IMR-90 (cell line): ENCODE results near the gene CENPU. TPM values are rescaled to one million over a fixed set of nuclear protein-coding genes. Genes with fewer than 3 reads are reported as not detected.

ENCODE experiments used
- ATAC-seq: fragments of 200-7000 bp; cut with Tn5 transposase; 2 replicates; pipeline ENCODE4 v1.9.1; 2020; ENCODE audit warnings: low read depth, mild to moderate bottlenecking, moderate library complexity
- BruUV-seq: library from RNA; stranded (reverse); fragments of 400-500 nt; replicated peaks from 2 replicates; lab custom pipeline; 2021; lab: Mats Ljungman, UMichigan
- CTCF ChIA-PET: fragments of 300-600 bp; formaldehyde crosslinking; extraction: SDS; loops from one replicate; lab custom pipeline; 2021; ENCODE audit warnings: antibody characterized with exemption; lab: Yijun Ruan, JAX
- POLR2A ChIA-PET: fragments of 300-600 bp; sonication (Branson Sonifier 250); formaldehyde crosslinking; loops from one replicate; lab custom pipeline; 2022; ENCODE audit warnings: antibody characterized with exemption; ENCODE audit not compliant: unreplicated experiment; lab: Charles Lee
- DNase-seq: peaks from one replicate; pipeline ENCODE4 v3.0.0; 2013
- H2AFZ ChIP-seq: replicated peaks from 2 replicates; pipeline ENCODE3; 2013; ENCODE audit warnings: low read length, mild to moderate bottlenecking; ENCODE audit not compliant: poor library complexity
- H2AK5ac ChIP-seq: 2 replicates; pipeline ENCODE4 v1.6.1; 2013; ENCODE audit warnings: low read depth, low read length, inconsistent platforms
- H2AK9ac ChIP-seq: replicated peaks from 2 replicates; pipeline ENCODE3; 2013; ENCODE audit warnings: mild to moderate bottlenecking, low read depth, low read length, moderate library complexity; ENCODE audit not compliant: poor library complexity
- H2BK120ac ChIP-seq: 2 replicates; pipeline ENCODE4 v1.6.1; 2013; ENCODE audit warnings: low read depth, low read length, inconsistent platforms
- H2BK15ac ChIP-seq: 3 replicates; pipeline ENCODE4 v1.6.1; 2013; ENCODE audit warnings: low read depth, low read length, inconsistent platforms
- H2BK20ac ChIP-seq: 2 replicates; pipeline ENCODE4 v1.6.1; 2013; ENCODE audit warnings: low read depth, mild to moderate bottlenecking, inconsistent platforms, low read length, moderate library complexity
- H2BK5ac ChIP-seq: 2 replicates; pipeline ENCODE4 v1.6.1; 2013; ENCODE audit warnings: mild to moderate bottlenecking, low read depth, low read length, inconsistent platforms; ENCODE audit not compliant: poor library complexity, severe bottlenecking
- H3K14ac ChIP-seq: replicated peaks from 2 replicates; pipeline ENCODE4 v1.6.1; 2013; ENCODE audit warnings: low read depth, low read length, inconsistent platforms
- H3K18ac ChIP-seq: 2 replicates; pipeline ENCODE4 v1.6.1; 2013; ENCODE audit warnings: low read depth, low read length, control low read depth
- H3K23ac ChIP-seq: 2 replicates; pipeline ENCODE4 v1.6.1; 2013; ENCODE audit warnings: low read depth, low read length, inconsistent platforms
- H3K27ac ChIP-seq: 2 replicates; pipeline ENCODE4 v1.5.1; 2013; ENCODE audit warnings: mild to moderate bottlenecking, control low read depth, low read length; ENCODE audit not compliant: insufficient read depth
- H3K27me3 ChIP-seq: 2 replicates; pipeline ENCODE4 v1.6.1; 2013; ENCODE audit warnings: low read length; ENCODE audit not compliant: control insufficient read depth, insufficient read depth
- H3K36me3 ChIP-seq: 2 replicates; pipeline ENCODE4 v1.6.1; 2013; ENCODE audit warnings: low read length, mixed read lengths; ENCODE audit not compliant: control insufficient read depth, insufficient read depth
- H3K4ac ChIP-seq: 2 replicates; pipeline ENCODE4 v1.6.1; 2013; ENCODE audit warnings: low read depth, low read length, inconsistent platforms
- H3K4me1 ChIP-seq: 2 replicates; pipeline ENCODE4 v1.6.1; 2013; ENCODE audit warnings: low read length, mixed read lengths; ENCODE audit not compliant: control insufficient read depth, insufficient read depth
- H3K4me2 ChIP-seq: 2 replicates; pipeline ENCODE4 v1.6.1; 2013; ENCODE audit warnings: low read depth, mild to moderate bottlenecking, control low read depth, low read length, moderate library complexity
- H3K4me3 ChIP-seq: 2 replicates; pipeline ENCODE4 v1.5.1; 2013; ENCODE audit warnings: low read depth, mild to moderate bottlenecking, control low read depth, low read length, moderate library complexity; ENCODE audit not compliant: insufficient read depth
- H3K56ac ChIP-seq: 2 replicates; pipeline ENCODE4 v1.6.1; 2013; ENCODE audit warnings: low read length, inconsistent platforms; ENCODE audit not compliant: insufficient read depth; ENCODE audit errors: extremely low read depth
- H3K79me1 ChIP-seq, 2 experiments: 2 replicates each; pipeline ENCODE4 v1.6.1; 2013; ENCODE audit warnings: low read length in 2 of 2, inconsistent platforms in 1 of 2, low read depth in 1 of 2
- H3K9ac ChIP-seq: 2 replicates; pipeline ENCODE4 v1.6.1; 2013; ENCODE audit warnings: low read depth, low read length, control low read depth
- H3K9me1 ChIP-seq: 2 replicates; pipeline ENCODE4 v1.6.1; 2013; ENCODE audit warnings: low read length, inconsistent platforms; ENCODE audit not compliant: insufficient read depth
- H3K9me3 ChIP-seq: 2 replicates; pipeline ENCODE4 v1.6.1; 2013; ENCODE audit warnings: low read length; ENCODE audit not compliant: control insufficient read depth, insufficient read depth
- H4K20me1 ChIP-seq: 2 replicates; pipeline ENCODE4 v1.6.1; 2013; ENCODE audit warnings: low read length, inconsistent platforms; ENCODE audit not compliant: insufficient read depth
- H4K5ac ChIP-seq: 2 replicates; pipeline ENCODE4 v1.6.1; 2013; ENCODE audit warnings: mild to moderate bottlenecking, low read depth, low read length, control low read depth
- H4K8ac ChIP-seq, 2 experiments: 2 replicates each; pipeline ENCODE4 v1.6.1; 2013; ENCODE audit warnings: low read depth in 2 of 2, low read length in 2 of 2, control low read depth in 1 of 2, inconsistent platforms in 1 of 2
- H4K91ac ChIP-seq: 2 replicates; pipeline ENCODE4 v1.6.1; 2013; ENCODE audit warnings: low read depth, low read length, inconsistent platforms; ENCODE audit not compliant: insufficient read depth
- BHLHE40 ChIP-seq: fragments of 150-350 bp; IDR thresholded peaks from 2 replicates; pipeline ENCODE4 v1.6.1; 2016; ENCODE audit warnings: mild to moderate bottlenecking, low read depth, low read length
- CEBPB ChIP-seq: IDR thresholded peaks from 2 replicates; pipeline ENCODE4 v1.6.1; 2012; ENCODE audit warnings: low read depth, low read length, improper control_type of control experiment
- CTCF ChIP-seq: conservative IDR thresholded peaks from 2 replicates; pipeline ENCODE4 v1.5.1; 2012; ENCODE audit warnings: mild to moderate bottlenecking, low read depth, low read length, improper control_type of control experiment
- FOS ChIP-seq: fragments of 150-350 bp; IDR thresholded peaks from 2 replicates; pipeline ENCODE4 v1.6.1; 2016; ENCODE audit warnings: low read depth, low read length
- MAFK ChIP-seq: IDR thresholded peaks from 2 replicates; pipeline ENCODE4 v1.6.1; 2012; ENCODE audit warnings: low read depth, low read length, improper control_type of control experiment
- MAZ ChIP-seq: IDR thresholded peaks from 2 replicates; pipeline ENCODE4 v1.6.1; 2012; ENCODE audit warnings: low read depth, mild to moderate bottlenecking, low read length, improper control_type of control experiment, moderate library complexity, borderline replicate concordance
- MXI1 ChIP-seq: IDR thresholded peaks from 2 replicates; pipeline ENCODE4 v1.6.1; 2012; ENCODE audit warnings: low read depth, mild to moderate bottlenecking, low read length, moderate library complexity, borderline replicate concordance
- NFE2L2 ChIP-seq: fragments of 150-350 bp; IDR thresholded peaks from 2 replicates; pipeline ENCODE4 v1.6.1; 2016; ENCODE audit warnings: low read depth, mild to moderate bottlenecking, low read length
- POLR2A ChIP-seq: IDR thresholded peaks from 2 replicates; pipeline ENCODE4 v1.6.1; 2012; ENCODE audit warnings: mild to moderate bottlenecking, low read depth, low read length
- WGBS, 2 experiments: methylation state at CpG; one replicate each; pipeline versions ENCODE4 v1.1.5 to v1.1.7; 2013; ENCODE audit warnings: missing lambda C conversion rate in 2 of 2; ENCODE audit not compliant: insufficient read length in 1 of 2; ENCODE audit errors: extremely low coverage in 2 of 2; 5-methylcytosine and 5-hydroxymethylcytosine counted together
- dilution Hi-C: fragments of 300-500 bp; cut with HindIII; formaldehyde crosslinking; loops from one replicate; pipeline ENCODE4 v1.14.3; 2018; ENCODE audit warnings: low sequenced_read_pairs; ENCODE audit not compliant: unreplicated experiment
- in situ Hi-C: fragments of 300-500 bp; cut with MboI; formaldehyde crosslinking; loops from 3 replicates; pipeline ENCODE4 v1.14.3; 2019; ENCODE audit warnings: low sequenced_read_pairs, inconsistent platforms, mixed read lengths
- intact Hi-C: fragments of 100-400 bp; cut with micrococcal nuclease; formaldehyde crosslinking; loops from 2 replicates; pipeline ENCODE4 v1.10.0; 2022
- polyA plus RNA-seq, 3 experiments: library from polyadenylated mRNA; depleted of rRNA; stranded (reverse); fragments of >200 nt; gene quantifications; 2 replicates each; pipeline ENCODE4 v1.2.3, GENCODE V29; 2012; ENCODE audit warnings: low replicate concordance in 1 of 3
- total RNA-seq: library from RNA; depleted of rRNA; stranded (reverse); fragments of >200 nt; gene quantifications from 2 replicates; pipeline ENCODE4 v1.2.3, GENCODE V29; 2012

The CENPU gene
- total and polyA plus RNA-seq, 2 of the 4 experiments (the other 2 are of a cell fraction) = 13.6 to 14.6 TPM

GRCh38 chr4:184751585-184751956 is 17.7 kb upstream of the CENPU start:
- Histone ChIP-seq H4K20me1 (no peaks in the 10 kb centered on the region), H2BK120ac (no peak overlapping the region), H3K9me3 (no peaks in the 10 kb centered on the region), H4K8ac (no peak overlapping the region), H3K4me2 (no peak overlapping the region), H3K18ac (no peak overlapping the region), H2BK5ac (no peak overlapping the region), H3K27ac (no peak overlapping the region), H3K4me1 (peaks cover 6% of the 10 kb centered on the region; the same call in 1 of the 2 replicates), H2AFZ (no peak overlapping the region), H3K23ac (no peak overlapping the region), H3K14ac (no peak overlapping the region), H3K36me3 (no peaks in the 10 kb centered on the region), H4K91ac (no peak overlapping the region), H3K9me1 (no peaks in the 10 kb centered on the region), H3K4ac (no peak overlapping the region), H2BK15ac (no peak overlapping the region), H3K79me1 (no peaks in the 10 kb centered on the region), H4K5ac (no peak overlapping the region), H3K56ac (no peak overlapping the region), H3K9ac (no peak overlapping the region), H3K4me3 (no peak overlapping the region), H2AK5ac (no peak overlapping the region), H2AK9ac (no peak overlapping the region), H3K27me3 (no peaks in the 10 kb centered on the region), H2BK20ac (no peak overlapping the region)
- DNase-seq (no peak), ATAC-seq (no peak)
- CTCF ChIA-PET = interaction anchor here (1.3 kb wide), 1 partner anchor 155 kb away, joined by 3 read pairs; no protein-coding TSS in a partner anchor
- TF ChIP-seq CTCF (no peak), POLR2A (no peak), MAFK (no peak), FOS (no peak), MXI1 (no peak), CEBPB (no peak), MAZ (no peak), NFE2L2 (no peak), BHLHE40 (no peak)
- BruUV-seq = no TSS peak
- dilution Hi-C loops = no loop called here
- POLR2A ChIA-PET = interaction anchor here (0.5 kb wide), 1 partner anchor 19 kb away, joined by 5 read pairs; no protein-coding TSS in a partner anchor
- in situ Hi-C loops = no loop called here
- 80% methylated on average over 5 of the region's 6 CpGs; no CpG with 5 or more reads in 1 of the 2 experiments for WGBS, 2 experiments
- intact Hi-C loops = no loop called here
